B cell (primary cell): ENCODE data around the gene TTPAL. TPM values are rescaled to one million over a fixed set of nuclear protein-coding genes. Genes with fewer than 3 reads are reported as not detected.

Experiments used
- ATAC-seq: fragments of 200-7000 bp; cut with Tn5 transposase; one replicate; pipeline ENCODE4 v1.10.0; 2021; ENCODE audit warnings: low read depth, mild to moderate bottlenecking, moderate number of reproducible peaks, moderate library complexity
- CTCF ChIA-PET: fragments of 350-600 bp; sonication (Branson Sonifier 250); formaldehyde crosslinking; loops from one replicate; lab custom pipeline; 2021; ENCODE audit warnings: antibody characterized with exemption, inconsistent platforms; lab: Charles Lee
- POLR2A ChIA-PET: fragments of 350-600 bp; sonication (Branson Sonifier 250); formaldehyde crosslinking; loops from one replicate; lab custom pipeline; 2021; ENCODE audit warnings: antibody characterized with exemption; lab: Charles Lee
- DNase-seq: peaks from one replicate; pipeline ENCODE4 v3.0.0; 2013
- H2AFZ ChIP-seq: 2 replicates; pipeline ENCODE4 v1.6.1; 2012; ENCODE audit warnings: mild to moderate bottlenecking, low read depth, low read length; ENCODE audit not compliant: insufficient read depth, poor library complexity, severe bottlenecking
- H3K27ac ChIP-seq, 2 donors: 1 replicate in 1 of 2; 2 replicates in 1 of 2; pipeline ENCODE4 v1.5.1; 2012 to 2013; ENCODE audit warnings: low read length in 2 of 2, mild to moderate bottlenecking in 2 of 2, moderate library complexity in 1 of 2
- H3K27me3 ChIP-seq, 4 experiments: fragments of 200-600 bp in 1 of 4; sonication (generic) in 1 of 4; replicated peaks in 1 of 4; 1 replicate in 2 of 4; 2 replicates in 2 of 4; pipeline versions ENCODE4 v1.6.1 to v1.7.0; 2013 to 2016; ENCODE audit warnings: low read length in 3 of 4, mild to moderate bottlenecking in 2 of 4, mixed read lengths in 1 of 4, moderate library complexity in 1 of 4; ENCODE audit not compliant: insufficient read depth in 4 of 4, control insufficient read depth in 3 of 4; ENCODE audit errors: control extremely low read depth in 1 of 4
- H3K36me3 ChIP-seq, 2 experiments: replicated peaks in 1 of 2; 1 replicate in 1 of 2; 2 replicates in 1 of 2; pipeline versions ENCODE4 v1.6.1 to v1.7.1; 2013; ENCODE audit warnings: low read length in 1 of 2; ENCODE audit not compliant: insufficient read depth in 2 of 2, control insufficient read depth in 1 of 2; ENCODE audit errors: control extremely low read depth in 1 of 2, extremely low read depth in 1 of 2
- H3K4me1 ChIP-seq, 2 donors: fragments of 200-600 bp in 1 of 2; sonication (generic) in 1 of 2; 1 replicate in 1 of 2; 2 replicates in 1 of 2; pipeline versions ENCODE4 v1.5.1 to v1.6.1; 2013 to 2017; ENCODE audit warnings: low read length in 2 of 2; ENCODE audit not compliant: control insufficient read depth in 2 of 2, insufficient read depth in 2 of 2
- H3K4me2 ChIP-seq: replicated peaks from 2 replicates; pipeline ENCODE3; 2012; ENCODE audit warnings: mild to moderate bottlenecking, low read depth, low read length; ENCODE audit not compliant: poor library complexity, severe bottlenecking
- H3K4me3 ChIP-seq, 5 experiments: fragments of 200-600 bp in 1 of 5; sonication (generic) in 1 of 5; 1 replicate in 3 of 5; 2 replicates in 2 of 5; pipeline versions ENCODE4 v1.5.1 to v1.7.0; 2011 to 2016; ENCODE audit warnings: low read length in 4 of 5, mild to moderate bottlenecking in 4 of 5, low read depth in 2 of 5, control low read depth in 1 of 5, moderate library complexity in 1 of 5; ENCODE audit not compliant: insufficient read depth in 1 of 5; ENCODE audit errors: control extremely low read depth in 1 of 5, extremely low read depth in 1 of 5
- H3K79me2 ChIP-seq: fragments of 200-600 bp; sonication (generic); one replicate; pipeline ENCODE4 v1.6.0; 2016; ENCODE audit warnings: low read length; ENCODE audit not compliant: control insufficient read depth, insufficient read depth
- H3K9ac ChIP-seq: fragments of 200-600 bp; sonication (generic); 2 replicates; pipeline ENCODE4 v1.6.1; 2017; ENCODE audit warnings: mild to moderate bottlenecking, low read length, moderate library complexity
- H3K9me3 ChIP-seq, 3 donors: one replicate each; pipeline versions ENCODE4 v1.6.1 to v1.7.1; 2013; ENCODE audit warnings: low read length in 2 of 3; ENCODE audit not compliant: control insufficient read depth in 2 of 3, insufficient read depth in 1 of 3; ENCODE audit errors: control extremely low read depth in 1 of 3
- H4K20me1 ChIP-seq: 2 replicates; pipeline ENCODE4 v1.6.0; 2012; ENCODE audit warnings: mild to moderate bottlenecking, low read length; ENCODE audit not compliant: insufficient read depth, control insufficient read depth, poor library complexity, severe bottlenecking
- H3K27ac Mint-ChIP-seq: one replicate; pipeline ENCODE4 v1.8.0; 2021; ENCODE audit warnings: mixed read lengths
- H3K27me3 Mint-ChIP-seq: one replicate; pipeline ENCODE4 v1.8.0; 2021; ENCODE audit warnings: mixed read lengths
- H3K4me1 Mint-ChIP-seq: one replicate; pipeline ENCODE4 v1.8.0; 2021; ENCODE audit warnings: mixed read lengths
- H3K4me3 Mint-ChIP-seq: one replicate; pipeline ENCODE4 v1.8.0; 2021; ENCODE audit warnings: mixed read lengths
- H3K9me3 Mint-ChIP-seq: one replicate; pipeline ENCODE4 v1.8.0; 2022; ENCODE audit warnings: mixed read lengths; ENCODE audit not compliant: insufficient read depth
- CTCF ChIP-seq: fragments of 200-600 bp; IDR thresholded peaks from one replicate; pipeline ENCODE4 v1.8.0; 2022; ENCODE audit warnings: antibody characterized with exemption, mild to moderate bottlenecking
- EZH2 ChIP-seq: IDR thresholded peaks from 2 replicates; pipeline ENCODE4 v1.6.1; 2012; ENCODE audit warnings: borderline replicate concordance, low read depth, mild to moderate bottlenecking, moderate library complexity, low read length; ENCODE audit not compliant: insufficient read depth, poor library complexity, severe bottlenecking
- WGBS: methylation state at CpG from one replicate; pipeline ENCODE4 v1.1.5; 2013; ENCODE audit warnings: missing lambda C conversion rate; ENCODE audit not compliant: insufficient coverage; 5-methylcytosine and 5-hydroxymethylcytosine counted together
- intact Hi-C: fragments of 100-400 bp; cut with micrococcal nuclease; formaldehyde crosslinking; loops from one replicate; pipeline ENCODE4 v1.10.0; 2022
- polyA plus RNA-seq: library from polyadenylated mRNA; depleted of rRNA; stranded (reverse); fragments of >200 nt; gene quantifications from 2 replicates; pipeline ENCODE4 v1.2.3, GENCODE V29; 2012
- total RNA-seq, 2 donors: library from RNA; stranded (reverse); fragments of 120-200 nt in 1 of 2; gene quantifications; 1 replicate in 1 of 2; 2 replicates in 1 of 2; pipeline versions ENCODE4 v1.2.3 to v1.2.4, GENCODE V29; 2013 to 2022

TTPAL gene
- total and polyA plus RNA-seq, 2 donors (not counting 1 experiment from before 2014, with no cell fraction given), result 4.0 to 26.8 TPM

GRCh38 chr20:44478206-44478605, 2.5 kb downstream of the TTPAL start:
- TF ChIP-seq EZH2 (no peak), CTCF (no peak)
- no peak overlapping the region for H3K4me3 Mint-ChIP-seq
- no peak for ATAC-seq
- no peaks in the 10 kb centered on the region for H3K9me3 Mint-ChIP-seq
- ChIA-PET CTCF (no interaction called here), POLR2A (interaction anchor here (0.6 kb wide), 1 partner anchor 484 kb away, joined by 3 read pairs; no protein-coding TSS in a partner anchor)
- DNase-seq, result no peak
- H3K4me1 Mint-ChIP-seq, result peaks cover 48% of the 10 kb centered on the region
- intact Hi-C loops, result loop anchor here (5.0 kb wide), 3 partner anchors 174 to 409 kb away; partner anchors contain the start of genes ADA and YWHAB
- peak overlapping the region; percentile 21 for H3K27ac Mint-ChIP-seq
- Histone ChIP-seq H3K9ac (no peak overlapping the region), H3K4me1 (peaks cover 23 to 34% of the 10 kb centered on the region in 2 donors), H3K4me2 (no peak overlapping the region), H3K79me2 (peaks cover 24% of the 10 kb centered on the region), H3K27me3 (no peaks in the 10 kb centered on the region), H3K9me3 (no peaks in the 10 kb centered on the region), H3K36me3 (peaks cover 0 to 21% of the 10 kb centered on the region in 2 experiments), H3K27ac (no peak overlapping the region), H4K20me1 (no peaks in the 10 kb centered on the region), H2AFZ (no peak overlapping the region), H3K4me3 (no peak overlapping the region)
- no peaks in the 10 kb centered on the region for H3K27me3 Mint-ChIP-seq
- 81% methylated on average over 2 of the region's 6 CpGs for WGBS

- peak overlapping the region; percentile 15 for H3K27ac Mint-ChIP-seq
- ATAC-seq, result peak; percentile 50
Measured at GRCh38 chr20:44479643-44480042, 4.0 kb downstream of the TTPAL start.

More at GRCh38 chr20:44479643-44480042, 4.0 kb downstream of the TTPAL start:
- H3K4me1 ChIP-seq, result peaks cover 23 to 34% of the 10 kb centered on the region in 2 donors
- ChIA-PET POLR2A (no interaction called here), CTCF (no interaction called here)
- no peaks in the 10 kb centered on the region for H3K9me3 ChIP-seq
- H3K4me2 ChIP-seq, result peak overlapping the region; percentile 32
- 25% methylated on average over 3 of the region's 5 CpGs for WGBS
- H4K20me1 ChIP-seq, result no peaks in the 10 kb centered on the region
- peak; percentile 62 for DNase-seq
- H3K27ac ChIP-seq, result no peak overlapping the region
- Mint-ChIP-seq H3K9me3 (no peaks in the 10 kb centered on the region), H3K4me1 (peaks cover 48% of the 10 kb centered on the region), H3K27me3 (no peaks in the 10 kb centered on the region), H3K4me3 (peak overlapping the region; percentile 5)
- intact Hi-C loops, result loop anchor here (5.0 kb wide), 3 partner anchors 173 to 408 kb away; partner anchors contain the start of genes ADA and YWHAB
- H3K27me3 ChIP-seq, result no peaks in the 10 kb centered on the region
- TF ChIP-seq EZH2, result no peak
- no peak for TF ChIP-seq CTCF
- no peak overlapping the region for H2AFZ ChIP-seq
- no peak overlapping the region for H3K4me3 ChIP-seq
- H3K9ac ChIP-seq, result no peak overlapping the region
- H3K36me3 ChIP-seq, result peaks cover 0 to 33% of the 10 kb centered on the region in 2 experiments
- peaks cover 27% of the 10 kb centered on the region for H3K79me2 ChIP-seq
